H9 (cell line): Measurements from ENCODE around the gene SIDT2. TPM values are rescaled to one million over a fixed set of nuclear protein-coding genes. Genes with fewer than 3 reads are reported as not detected.

Experiments used
- DNase-seq: peaks from one replicate; pipeline ENCODE4 v3.0.0-alpha.2; 2017
- H2AFZ ChIP-seq: one replicate; pipeline ENCODE4 v1.6.1; 2013; ENCODE audit warnings: mild to moderate bottlenecking, low read length, control low read depth, moderate library complexity
- H2AK5ac ChIP-seq: 2 replicates; pipeline ENCODE4 v1.6.1; 2013; ENCODE audit warnings: low read length, control low read depth, mixed read lengths; ENCODE audit not compliant: insufficient read length
- H2BK120ac ChIP-seq: one replicate; pipeline ENCODE4 v1.6.1; 2013; ENCODE audit warnings: low read depth, mild to moderate bottlenecking, low read length, control low read depth, inconsistent platforms; ENCODE audit not compliant: poor library complexity, severe bottlenecking
- H2BK12ac ChIP-seq: 2 replicates; pipeline ENCODE4 v1.6.1; 2013; ENCODE audit warnings: low read length, control low read depth, mixed read lengths, low read depth; ENCODE audit not compliant: insufficient read length
- H2BK15ac ChIP-seq: 2 replicates; pipeline ENCODE4 v1.6.1; 2013; ENCODE audit warnings: low read depth, low read length, control low read depth
- H2BK20ac ChIP-seq: one replicate; pipeline ENCODE4 v1.6.1; 2013; ENCODE audit warnings: low read depth, mild to moderate bottlenecking, low read length, control low read depth, inconsistent platforms; ENCODE audit not compliant: poor library complexity, severe bottlenecking
- H2BK5ac ChIP-seq: 2 replicates; pipeline ENCODE4 v1.6.1; 2013; ENCODE audit warnings: low read length, control low read depth, mixed read lengths; ENCODE audit not compliant: insufficient read length
- H3K14ac ChIP-seq: 2 replicates; pipeline ENCODE4 v1.6.1; 2013; ENCODE audit warnings: low read length, control low read depth; ENCODE audit not compliant: insufficient read depth
- H3K18ac ChIP-seq: 2 replicates; pipeline ENCODE4 v1.6.1; 2013; ENCODE audit warnings: low read depth, mild to moderate bottlenecking, mixed read lengths, low read length, control low read depth; ENCODE audit not compliant: insufficient read length
- H3K23ac ChIP-seq: 2 replicates; pipeline ENCODE4 v1.6.1; 2013; ENCODE audit warnings: low read length, control low read depth, mixed read lengths, low read depth; ENCODE audit not compliant: insufficient read length
- H3K23me2 ChIP-seq: 2 replicates; pipeline ENCODE4 v1.6.1; 2013; ENCODE audit warnings: low read depth, mild to moderate bottlenecking, mixed read lengths, low read length, control low read depth; ENCODE audit not compliant: insufficient read length, poor library complexity, severe bottlenecking
- H3K27ac ChIP-seq: 2 replicates; pipeline ENCODE4 v1.5.1; 2013; ENCODE audit warnings: low read length, control low read depth, mixed read lengths, low read depth; ENCODE audit not compliant: insufficient read length
- H3K27me3 ChIP-seq: 2 replicates; pipeline ENCODE4 v1.6.1; 2013; ENCODE audit warnings: low read length, control low read depth, inconsistent platforms; ENCODE audit not compliant: insufficient read depth
- H3K4ac ChIP-seq: 2 replicates; pipeline ENCODE4 v1.6.1; 2013; ENCODE audit warnings: low read depth, mild to moderate bottlenecking, control low read depth, inconsistent platforms, low read length, moderate library complexity
- H3K4me1 ChIP-seq: 2 replicates; pipeline ENCODE4 v1.6.1; 2013; ENCODE audit warnings: low read length, control low read depth, inconsistent platforms; ENCODE audit not compliant: insufficient read depth
- H3K4me2 ChIP-seq: 2 replicates; pipeline ENCODE4 v1.6.1; 2013; ENCODE audit warnings: low read length, control low read depth, mixed read lengths; ENCODE audit not compliant: insufficient read length, insufficient read depth
- H3K56ac ChIP-seq: 2 replicates; pipeline ENCODE4 v1.6.1; 2013; ENCODE audit warnings: low read depth, mild to moderate bottlenecking, mixed read lengths, low read length, control low read depth; ENCODE audit not compliant: insufficient read length
- H3K79me1 ChIP-seq: 2 replicates; pipeline ENCODE4 v1.6.1; 2013; ENCODE audit warnings: low read depth, mild to moderate bottlenecking, moderate library complexity, low read length, control low read depth, inconsistent platforms; ENCODE audit not compliant: insufficient read depth, poor library complexity, severe bottlenecking
- H3K79me2 ChIP-seq: 2 replicates; pipeline ENCODE4 v1.6.1; 2013; ENCODE audit warnings: low read length, control low read depth, inconsistent platforms; ENCODE audit not compliant: insufficient read depth
- H3K9ac ChIP-seq: 2 replicates; pipeline ENCODE4 v1.6.1; 2013; ENCODE audit warnings: low read length, control low read depth, mixed read lengths; ENCODE audit not compliant: insufficient read length; ENCODE audit errors: extremely low read depth
- H3K9me3 ChIP-seq: one replicate; pipeline ENCODE4 v1.6.1; 2013; ENCODE audit warnings: low read depth, low read length, inconsistent platforms; ENCODE audit not compliant: control insufficient read depth
- H3T11ph ChIP-seq: one replicate; pipeline ENCODE4 v1.6.1; 2013; ENCODE audit warnings: mild to moderate bottlenecking, low read length, control low read depth, inconsistent platforms
- H4K20me1 ChIP-seq: one replicate; pipeline ENCODE4 v1.6.1; 2013; ENCODE audit not compliant: control insufficient read depth, insufficient read length, insufficient read depth
- H4K5ac ChIP-seq: 2 replicates; pipeline ENCODE4 v1.6.1; 2013; ENCODE audit warnings: low read depth, mild to moderate bottlenecking, mixed read lengths, low read length, control low read depth; ENCODE audit not compliant: insufficient read length
- H4K8ac ChIP-seq: replicated peaks from 2 replicates; pipeline ENCODE4 v1.6.1; 2013; ENCODE audit warnings: low read length, control low read depth, mixed read lengths, low read depth; ENCODE audit not compliant: insufficient read length
- H4K91ac ChIP-seq: 2 replicates; pipeline ENCODE4 v1.6.1; 2013; ENCODE audit warnings: low read depth, mild to moderate bottlenecking, moderate library complexity, mixed read lengths, low read length, control low read depth; ENCODE audit not compliant: insufficient read length
- H3K27ac Mint-ChIP-seq, 3 experiments: 2 replicates in 2 of 3; 3 replicates in 1 of 3; pipeline ENCODE4 v1.8.0; 2020 to 2021; ENCODE audit warnings: mixed read lengths in 3 of 3, mild to moderate bottlenecking in 1 of 3, moderate library complexity in 1 of 3
- H3K27me3 Mint-ChIP-seq: 2 replicates; pipeline ENCODE4 v1.8.0; 2021; ENCODE audit warnings: low read depth, mild to moderate bottlenecking, moderate library complexity, mixed read lengths
- H3K36me3 Mint-ChIP-seq, 3 experiments: 2 replicates in 2 of 3; 3 replicates in 1 of 3; pipeline ENCODE4 v1.8.0; 2020 to 2021; ENCODE audit warnings: low read depth in 3 of 3, mixed read lengths in 3 of 3; ENCODE audit not compliant: insufficient read depth in 1 of 3
- H3K4me1 Mint-ChIP-seq, 2 experiments: 2 replicates each; pipeline ENCODE4 v1.8.0; 2020; ENCODE audit warnings: mixed read lengths in 2 of 2
- H3K4me3 Mint-ChIP-seq, 2 experiments: 2 replicates in 1 of 2; 3 replicates in 1 of 2; pipeline ENCODE4 v1.8.0; 2020 to 2021; ENCODE audit warnings: mild to moderate bottlenecking in 2 of 2, mixed read lengths in 2 of 2, moderate library complexity in 1 of 2
- H3K9me3 Mint-ChIP-seq, 2 experiments: 2 replicates in 1 of 2; 3 replicates in 1 of 2; pipeline ENCODE4 v1.8.0; 2020; ENCODE audit warnings: mild to moderate bottlenecking in 2 of 2, mixed read lengths in 2 of 2, moderate library complexity in 1 of 2
- CTCF ChIP-seq: fragments of 200-600 bp; sonication (generic); conservative IDR thresholded peaks from 3 replicates; pipeline ENCODE4 v1.8.0; 2021; ENCODE audit warnings: antibody characterized with exemption, mild to moderate bottlenecking
- WGBS: extraction: QIAGEN DNeasy Blood & Tissue Kit; methylation state at CpG from one replicate; pipeline ENCODE4 v1.1.7; 2013; ENCODE audit warnings: missing lambda C conversion rate, low lambda C conversion rate, mixed read lengths; ENCODE audit not compliant: insufficient read length; ENCODE audit errors: extremely low coverage; 5-methylcytosine and 5-hydroxymethylcytosine counted together
- total RNA-seq: library from RNA; stranded (reverse); gene quantifications from 2 replicates; pipeline ENCODE4 v1.2.1, GENCODE V29; 2021

SIDT2 gene
- total RNA-seq, 1 experiment from 2014 or later: 18.3 TPM

GRCh38 chr11:117154468-117154867, 24.1 kb upstream of the SIDT2 start:
- no peak overlapping the region for H3K18ac ChIP-seq
- no peaks in the 10 kb centered on the region for H3K27me3 Mint-ChIP-seq
- H4K5ac ChIP-seq: no peak overlapping the region
- no peak overlapping the region for H2BK5ac ChIP-seq
- no peaks in the 10 kb centered on the region for H3K23me2 ChIP-seq
- peaks cover 12% of the 10 kb centered on the region for H3K79me1 ChIP-seq
- no peak overlapping the region for H3K4me2 ChIP-seq
- WGBS: no CpG with 5 or more reads among the region's 5 CpGs
- H3K79me2 ChIP-seq: peaks cover 30% of the 10 kb centered on the region; the same call in 1 of the 2 replicates
- no peak overlapping the region for H3K27ac ChIP-seq
- H3K4me1 ChIP-seq: no peaks in the 10 kb centered on the region
- H2BK15ac ChIP-seq: no peak overlapping the region
- no peak for TF ChIP-seq CTCF
- H2AK5ac ChIP-seq: no peak overlapping the region
- no peak overlapping the region for H3K14ac ChIP-seq
- no peak overlapping the region for H2BK120ac ChIP-seq
- no peak overlapping the region for H3K4me3 Mint-ChIP-seq
- H3K36me3 Mint-ChIP-seq: peaks cover 26 to 73% (median 47%) of the 10 kb centered on the region in 3 experiments
- H3K9me3 Mint-ChIP-seq: no peaks in the 10 kb centered on the region
- no peak overlapping the region for H3K9ac ChIP-seq
- no peak overlapping the region for H3T11ph ChIP-seq
- H3K9me3 ChIP-seq: no peaks in the 10 kb centered on the region
- no peak overlapping the region for H2BK12ac ChIP-seq
- H2AFZ ChIP-seq: no peak overlapping the region
- H4K91ac ChIP-seq: no peak overlapping the region
- H3K4ac ChIP-seq: no peak overlapping the region
- no peak overlapping the region for H3K23ac ChIP-seq
- no peak overlapping the region for H3K56ac ChIP-seq
- no peak overlapping the region for H4K8ac ChIP-seq
- H3K27me3 ChIP-seq: no peaks in the 10 kb centered on the region
- H2BK20ac ChIP-seq: no peak overlapping the region
- H3K4me1 Mint-ChIP-seq: peaks cover 0 to 4% of the 10 kb centered on the region in 2 experiments; a peak in 1 of 4 replicates
- no peaks in the 10 kb centered on the region for H4K20me1 ChIP-seq
- 0 out of 7 replicates have a peak overlapping the region, but pooled peaks of 1 of the 3 experiments have one; percentile 43 for H3K27ac Mint-ChIP-seq
- DNase-seq: no peak
